Measurements from ENCODE around the gene RIOK2.

RIOK2 gene

GRCh38 chr5:97171703-97172102, 11.3 kb downstream of the RIOK2 start:
- Histone ChIP-seq H3K27me3 (ENCODE audit: control insufficient read depth in 1 of 2, insufficient read depth in 2 of 2, low read length in 2 of 2) (no peaks in the 10 kb centered on the region), H3K4me3 (ENCODE audit: low read depth in 1 of 2, low read length in 2 of 2) (no peak overlapping the region), H3K27ac (ENCODE audit: low read depth, low read length) (no peak overlapping the region), H3K9me3 (ENCODE audit: control insufficient read depth in 1 of 2, low read length in 2 of 2) (no peaks in the 10 kb centered on the region), H3K36me3 (ENCODE audit: control insufficient read depth in 1 of 2, insufficient read depth in 2 of 2, low read length in 2 of 2) (peaks cover 35 to 75% of the 10 kb centered on the region in 2 donors), H3K9ac (ENCODE audit: low read depth in 1 of 2, low read length in 2 of 2) (no peak overlapping the region), H3K4me1 (ENCODE audit: control insufficient read depth in 1 of 2, insufficient read depth in 2 of 2, low read length in 2 of 2) (peaks cover 0 to 12% of the 10 kb centered on the region in 2 donors)

GRCh38 chr5:97167435-97167834, 15.6 kb downstream of the RIOK2 start:
- Histone ChIP-seq H3K9me3 (ENCODE audit: control insufficient read depth in 1 of 2, low read length in 2 of 2) (no peaks in the 10 kb centered on the region), H3K9ac (ENCODE audit: low read depth in 1 of 2, low read length in 2 of 2) (no peak overlapping the region), H3K27ac (ENCODE audit: low read depth, low read length) (no peak overlapping the region), H3K27me3 (ENCODE audit: control insufficient read depth in 1 of 2, insufficient read depth in 2 of 2, low read length in 2 of 2) (no peaks in the 10 kb centered on the region), H3K4me3 (ENCODE audit: low read depth in 1 of 2, low read length in 2 of 2) (no peak overlapping the region), H3K36me3 (ENCODE audit: control insufficient read depth in 1 of 2, insufficient read depth in 2 of 2, low read length in 2 of 2) (peaks cover 27 to 53% of the 10 kb centered on the region in 2 donors), H3K4me1 (ENCODE audit: control insufficient read depth in 1 of 2, insufficient read depth in 2 of 2, low read length in 2 of 2) (peaks cover 4 to 35% of the 10 kb centered on the region in 2 donors)

- H3K27ac ChIP-seq (ENCODE audit: low read depth, low read length) = no peak overlapping the region
- H3K27me3 ChIP-seq (ENCODE audit: control insufficient read depth in 1 of 2, insufficient read depth in 2 of 2, low read length in 2 of 2) = no peaks in the 10 kb centered on the region
- H3K4me3 ChIP-seq (ENCODE audit: low read depth in 1 of 2, low read length in 2 of 2) = no peak overlapping the region
- peaks cover 24 to 47% of the 10 kb centered on the region in 2 donors for H3K36me3 ChIP-seq (ENCODE audit: control insufficient read depth in 1 of 2, insufficient read depth in 2 of 2, low read length in 2 of 2)
- H3K4me1 ChIP-seq (ENCODE audit: control insufficient read depth in 1 of 2, insufficient read depth in 2 of 2, low read length in 2 of 2) = peaks cover 4 to 28% of the 10 kb centered on the region in 2 donors
- no peaks in the 10 kb centered on the region for H3K9me3 ChIP-seq (ENCODE audit: control insufficient read depth in 1 of 2, low read length in 2 of 2)
- no peak overlapping the region for H3K9ac ChIP-seq (ENCODE audit: low read depth in 1 of 2, low read length in 2 of 2)
Observed at GRCh38 chr5:97165726-97166125, 17.3 kb downstream of the RIOK2 start.

GRCh38 chr5:97164846-97165245, 18.2 kb downstream of the RIOK2 start:
- H3K4me1 ChIP-seq (ENCODE audit: control insufficient read depth in 1 of 2, insufficient read depth in 2 of 2, low read length in 2 of 2) = peaks cover 4 to 28% of the 10 kb centered on the region in 2 donors
- H3K4me3 ChIP-seq (ENCODE audit: low read depth in 1 of 2, low read length in 2 of 2) = no peak overlapping the region
- no peak overlapping the region for H3K9ac ChIP-seq (ENCODE audit: low read depth in 1 of 2, low read length in 2 of 2)
- no peaks in the 10 kb centered on the region for H3K9me3 ChIP-seq (ENCODE audit: control insufficient read depth in 1 of 2, low read length in 2 of 2)
- no peaks in the 10 kb centered on the region for H3K27me3 ChIP-seq (ENCODE audit: control insufficient read depth in 1 of 2, insufficient read depth in 2 of 2, low read length in 2 of 2)
- H3K36me3 ChIP-seq (ENCODE audit: control insufficient read depth in 1 of 2, insufficient read depth in 2 of 2, low read length in 2 of 2) = peaks cover 24 to 46% of the 10 kb centered on the region in 2 donors
- H3K27ac ChIP-seq (ENCODE audit: low read depth, low read length) = no peak overlapping the region

GRCh38 chr5:97163790-97164285, 19.2 kb downstream of the RIOK2 start:
- Histone ChIP-seq H3K27me3 (ENCODE audit: control insufficient read depth in 1 of 2, insufficient read depth in 2 of 2, low read length in 2 of 2) (no peaks in the 10 kb centered on the region), H3K4me3 (ENCODE audit: low read depth in 1 of 2, low read length in 2 of 2) (no peak overlapping the region), H3K36me3 (ENCODE audit: control insufficient read depth in 1 of 2, insufficient read depth in 2 of 2, low read length in 2 of 2) (peaks cover 22 to 39% of the 10 kb centered on the region in 2 donors), H3K27ac (ENCODE audit: low read depth, low read length) (no peak overlapping the region), H3K4me1 (ENCODE audit: control insufficient read depth in 1 of 2, insufficient read depth in 2 of 2, low read length in 2 of 2) (peaks cover 4 to 28% of the 10 kb centered on the region in 2 donors), H3K9ac (ENCODE audit: low read depth in 1 of 2, low read length in 2 of 2) (no peak overlapping the region), H3K9me3 (ENCODE audit: control insufficient read depth in 1 of 2, low read length in 2 of 2) (peaks cover 0 to under 1% of the 10 kb centered on the region in 2 donors)

GRCh38 chr5:97163360-97163764, 19.7 kb downstream of the RIOK2 start:
- Histone ChIP-seq H3K9ac (ENCODE audit: low read depth in 1 of 2, low read length in 2 of 2) (no peak overlapping the region), H3K4me1 (ENCODE audit: control insufficient read depth in 1 of 2, insufficient read depth in 2 of 2, low read length in 2 of 2) (peaks cover 4 to 28% of the 10 kb centered on the region in 2 donors), H3K4me3 (ENCODE audit: low read depth in 1 of 2, low read length in 2 of 2) (no peak overlapping the region), H3K9me3 (ENCODE audit: control insufficient read depth in 1 of 2, low read length in 2 of 2) (peaks cover 2 to 5% of the 10 kb centered on the region in 2 donors), H3K27ac (ENCODE audit: low read depth, low read length) (no peak overlapping the region), H3K27me3 (ENCODE audit: control insufficient read depth in 1 of 2, insufficient read depth in 2 of 2, low read length in 2 of 2) (no peaks in the 10 kb centered on the region), H3K36me3 (ENCODE audit: control insufficient read depth in 1 of 2, insufficient read depth in 2 of 2, low read length in 2 of 2) (peaks cover 17 to 38% of the 10 kb centered on the region in 2 donors)

GRCh38 chr5:97162045-97162444, 21.0 kb downstream of the RIOK2 start:
- H3K36me3 ChIP-seq (ENCODE audit: control insufficient read depth in 1 of 2, insufficient read depth in 2 of 2, low read length in 2 of 2) = peaks cover 8 to 31% of the 10 kb centered on the region in 2 donors

GRCh38 chr5:97157689-97158088, 25.4 kb downstream of the RIOK2 start:
- Histone ChIP-seq H3K9me3 (ENCODE audit: control insufficient read depth in 1 of 2, low read length in 2 of 2) (peaks cover 9 to 20% of the 10 kb centered on the region in 2 donors), H3K27me3 (ENCODE audit: control insufficient read depth in 1 of 2, insufficient read depth in 2 of 2, low read length in 2 of 2) (no peaks in the 10 kb centered on the region), H3K36me3 (ENCODE audit: control insufficient read depth in 1 of 2, insufficient read depth in 2 of 2, low read length in 2 of 2) (peaks cover 7 to 16% of the 10 kb centered on the region in 2 donors), H3K9ac (ENCODE audit: low read depth in 1 of 2, low read length in 2 of 2) (no peak overlapping the region), H3K4me1 (ENCODE audit: control insufficient read depth in 1 of 2, insufficient read depth in 2 of 2, low read length in 2 of 2) (no peaks in the 10 kb centered on the region), H3K27ac (ENCODE audit: low read depth, low read length) (no peak overlapping the region), H3K4me3 (ENCODE audit: low read depth in 1 of 2, low read length in 2 of 2) (no peak overlapping the region)

More at GRCh38 chr5:97162045-97162444, 21.0 kb downstream of the RIOK2 start:
- Histone ChIP-seq H3K27me3 (ENCODE audit: control insufficient read depth in 1 of 2, insufficient read depth in 2 of 2, low read length in 2 of 2) (no peaks in the 10 kb centered on the region), H3K27ac (ENCODE audit: low read depth, low read length) (no peak overlapping the region), H3K4me1 (ENCODE audit: control insufficient read depth in 1 of 2, insufficient read depth in 2 of 2, low read length in 2 of 2) (peaks cover 4 to 24% of the 10 kb centered on the region in 2 donors), H3K9me3 (ENCODE audit: control insufficient read depth in 1 of 2, low read length in 2 of 2) (peaks cover 9 to 18% of the 10 kb centered on the region in 2 donors), H3K4me3 (ENCODE audit: low read depth in 1 of 2, low read length in 2 of 2) (no peak overlapping the region), H3K9ac (ENCODE audit: low read depth in 1 of 2, low read length in 2 of 2) (no peak overlapping the region)

- Histone ChIP-seq H3K9ac (ENCODE audit: low read depth in 1 of 2, low read length in 2 of 2) (no peak overlapping the region), H3K4me3 (ENCODE audit: low read depth in 1 of 2, low read length in 2 of 2) (no peak overlapping the region), H3K36me3 (ENCODE audit: control insufficient read depth in 1 of 2, insufficient read depth in 2 of 2, low read length in 2 of 2) (no peaks in the 10 kb centered on the region), H3K9me3 (ENCODE audit: control insufficient read depth in 1 of 2, low read length in 2 of 2) (no peaks in the 10 kb centered on the region), H3K4me1 (ENCODE audit: control insufficient read depth in 1 of 2, insufficient read depth in 2 of 2, low read length in 2 of 2) (no peaks in the 10 kb centered on the region), H3K27ac (ENCODE audit: low read depth, low read length) (no peak overlapping the region), H3K27me3 (ENCODE audit: control insufficient read depth in 1 of 2, insufficient read depth in 2 of 2, low read length in 2 of 2) (no peaks in the 10 kb centered on the region)
Observed at GRCh38 chr5:97151370-97151769, 31.7 kb downstream of the RIOK2 start.

GRCh38 chr5:97150401-97150800, 32.6 kb downstream of the RIOK2 start:
- Histone ChIP-seq H3K4me3 (ENCODE audit: low read depth in 1 of 2, low read length in 2 of 2) (no peak overlapping the region), H3K9me3 (ENCODE audit: control insufficient read depth in 1 of 2, low read length in 2 of 2) (no peaks in the 10 kb centered on the region), H3K36me3 (ENCODE audit: control insufficient read depth in 1 of 2, insufficient read depth in 2 of 2, low read length in 2 of 2) (no peaks in the 10 kb centered on the region), H3K4me1 (ENCODE audit: control insufficient read depth in 1 of 2, insufficient read depth in 2 of 2, low read length in 2 of 2) (no peaks in the 10 kb centered on the region), H3K9ac (ENCODE audit: low read depth in 1 of 2, low read length in 2 of 2) (no peak overlapping the region), H3K27ac (ENCODE audit: low read depth, low read length) (no peak overlapping the region), H3K27me3 (ENCODE audit: control insufficient read depth in 1 of 2, insufficient read depth in 2 of 2, low read length in 2 of 2) (no peaks in the 10 kb centered on the region)

All from duodenal mucosa (tissue), 2 donors.